ENCODE results near the gene BMPR1B.

- no peak for TF ChIP-seq EZH2 (IDR thresholded peaks at IDR 0.05; ENCODE audit: borderline replicate concordance, insufficient read depth, low read depth, low read length, poor library complexity, severe bottlenecking)
- TF ChIP-seq CTCF (IDR thresholded peaks at IDR 0.05), result no peak
These were observed 290.5 kb downstream of the BMPR1B start for GRCh38 chr4:95048296-95048695.
